ENCODE data around the gene HIVEP2. TPM values are rescaled to one million over a fixed set of nuclear protein-coding genes. Genes with fewer than 3 reads are reported as not detected.
A peak's percentile ranks its signal among the peaks of the same experiment; 100 is the strongest.

HIVEP2 gene
- total RNA-seq, 3 donors from 2014 or later (not counting 1 experiment from before 2014, with no cell fraction given) = 14.6 to 21.6 (median 18.7) TPM

DNA sequence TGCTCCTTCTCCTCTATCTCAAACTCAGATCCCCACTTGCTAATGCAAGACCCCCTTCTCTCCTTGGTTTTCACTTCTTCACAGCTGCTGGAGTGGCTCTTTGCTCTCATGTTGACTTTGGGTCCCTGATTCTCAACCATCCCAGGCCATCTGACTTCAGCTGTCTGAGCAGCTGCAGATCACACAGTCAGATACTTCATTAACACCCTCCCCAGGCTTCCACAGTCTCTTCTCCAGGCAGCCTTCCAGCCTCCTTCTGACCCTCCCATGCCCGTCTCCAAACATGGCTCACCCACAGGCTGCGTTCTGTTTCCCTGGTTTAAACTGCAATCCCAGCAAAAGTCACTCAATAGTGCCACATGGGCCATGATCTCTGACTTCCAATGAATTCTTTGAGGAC lies 65.4 kb downstream of the HIVEP2 start:
- Histone ChIP-seq H3K36me3 (ENCODE audit: control insufficient read depth, insufficient read depth, low read length) (no peaks in the 10 kb centered on the region), H3K27ac (ENCODE audit: low read length) (no peak overlapping the region), H3K27me3 (ENCODE audit: control insufficient read depth, insufficient read depth, low read length) (no peaks in the 10 kb centered on the region), H3K9me3 (ENCODE audit: control insufficient read depth, insufficient read depth, low read length) (no peaks in the 10 kb centered on the region), H3K4me1 (ENCODE audit: control insufficient read depth, insufficient read depth, low read length) (peaks cover 6% of the 10 kb centered on the region), H3K4me3 (ENCODE audit: low read length) (no peak overlapping the region)
- DNase-seq (no peak), ATAC-seq (no peak)
- Mint-ChIP-seq H3K27ac (peak overlapping the region in 1 of 2 donors; percentile 41), H3K36me3 (no peaks in the 10 kb centered on the region), H3K4me1 (peaks cover 40 to 50% of the 10 kb centered on the region in 2 donors), H3K9me3 (no peaks in the 10 kb centered on the region), H3K4me3 (no peak overlapping the region), H3K27me3 (ENCODE audit: low read depth in 2 of 2) (no peaks in the 10 kb centered on the region)
- 50% methylated on average over 2 of the region's 2 CpGs for WGBS (ENCODE audit: insufficient coverage)
- intact Hi-C loops (cut with micrococcal nuclease) = no loop called here
- TF ChIP-seq, protein P1, sequence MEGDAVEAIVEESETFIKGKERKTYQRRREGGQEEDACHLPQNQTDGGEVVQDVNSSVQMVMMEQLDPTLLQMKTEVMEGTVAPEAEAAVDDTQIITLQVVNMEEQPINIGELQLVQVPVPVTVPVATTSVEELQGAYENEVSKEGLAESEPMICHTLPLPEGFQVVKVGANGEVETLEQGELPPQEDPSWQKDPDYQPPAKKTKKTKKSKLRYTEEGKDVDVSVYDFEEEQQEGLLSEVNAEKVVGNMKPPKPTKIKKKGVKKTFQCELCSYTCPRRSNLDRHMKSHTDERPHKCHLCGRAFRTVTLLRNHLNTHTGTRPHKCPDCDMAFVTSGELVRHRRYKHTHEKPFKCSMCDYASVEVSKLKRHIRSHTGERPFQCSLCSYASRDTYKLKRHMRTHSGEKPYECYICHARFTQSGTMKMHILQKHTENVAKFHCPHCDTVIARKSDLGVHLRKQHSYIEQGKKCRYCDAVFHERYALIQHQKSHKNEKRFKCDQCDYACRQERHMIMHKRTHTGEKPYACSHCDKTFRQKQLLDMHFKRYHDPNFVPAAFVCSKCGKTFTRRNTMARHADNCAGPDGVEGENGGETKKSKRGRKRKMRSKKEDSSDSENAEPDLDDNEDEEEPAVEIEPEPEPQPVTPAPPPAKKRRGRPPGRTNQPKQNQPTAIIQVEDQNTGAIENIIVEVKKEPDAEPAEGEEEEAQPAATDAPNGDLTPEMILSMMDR (IDR thresholded peaks at IDR 0.05) = no peak

DNA sequence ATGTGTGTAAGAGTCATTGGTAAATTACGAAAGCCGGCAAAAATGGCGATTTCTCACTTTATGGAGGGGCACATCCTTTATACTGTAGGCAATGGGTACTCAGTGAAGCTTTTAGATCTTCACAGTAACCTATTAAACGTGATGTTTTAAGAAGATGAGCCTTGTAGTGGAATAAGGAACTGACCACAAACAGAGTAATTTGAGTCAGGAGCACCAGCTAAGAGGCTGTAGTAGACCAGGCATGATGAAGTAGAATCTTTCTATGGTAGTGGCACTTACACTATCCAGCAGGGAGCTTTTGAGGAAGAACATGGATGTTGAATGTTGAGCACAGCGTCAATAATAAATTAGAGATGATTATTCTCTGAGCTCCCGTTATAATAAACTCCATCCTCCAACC lies 65.9 kb downstream of the HIVEP2 start:
- Mint-ChIP-seq H3K4me3 (no peak overlapping the region), H3K27ac (peak overlapping the region in 1 of 2 donors; percentile 41), H3K36me3 (no peaks in the 10 kb centered on the region), H3K4me1 (peaks cover 40 to 50% of the 10 kb centered on the region in 2 donors), H3K9me3 (no peaks in the 10 kb centered on the region), H3K27me3 (ENCODE audit: low read depth in 2 of 2) (no peaks in the 10 kb centered on the region)
- ATAC-seq = no peak
- intact Hi-C loops (cut with micrococcal nuclease) = no loop called here
- Histone ChIP-seq H3K4me1 (ENCODE audit: control insufficient read depth, insufficient read depth, low read length) (peaks cover 6% of the 10 kb centered on the region), H3K36me3 (ENCODE audit: control insufficient read depth, insufficient read depth, low read length) (no peaks in the 10 kb centered on the region), H3K27me3 (ENCODE audit: control insufficient read depth, insufficient read depth, low read length) (no peaks in the 10 kb centered on the region), H3K27ac (ENCODE audit: low read length) (no peak overlapping the region), H3K4me3 (ENCODE audit: low read length) (no peak overlapping the region), H3K9me3 (ENCODE audit: control insufficient read depth, insufficient read depth, low read length) (no peaks in the 10 kb centered on the region)
- WGBS (ENCODE audit: insufficient coverage) = 86% methylated on average over 6 of the region's 6 CpGs
- DNase-seq = no peak
- TF ChIP-seq, protein P1 (IDR thresholded peaks at IDR 0.05) = no peak

DNA sequence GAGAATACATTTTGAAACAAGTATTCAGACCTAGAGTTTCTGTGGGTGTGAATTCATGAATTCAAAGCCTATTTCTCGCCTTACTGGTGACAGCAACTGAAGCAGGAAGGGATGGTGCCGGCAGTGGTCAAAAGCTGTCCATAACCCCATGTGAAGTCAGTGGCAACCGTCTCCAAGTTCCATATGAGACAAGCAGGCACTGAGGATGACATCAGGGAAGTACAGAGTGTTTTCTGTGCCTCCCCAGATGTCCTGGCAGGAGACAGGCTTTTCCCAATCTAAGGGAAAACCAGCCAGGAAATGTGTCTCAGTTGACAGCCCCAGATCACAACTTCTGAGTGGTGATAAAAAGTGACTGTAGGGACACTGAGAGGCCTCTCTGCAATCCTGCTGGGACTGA lies 66.6 kb downstream of the HIVEP2 start:
- ATAC-seq = peak; percentile 46 to 80 (median 56)
- TF ChIP-seq, protein P1 (IDR thresholded peaks at IDR 0.05) = no peak
- H3K4me3 ChIP-seq (ENCODE audit: low read length) = no peak overlapping the region
- intact Hi-C loops (cut with micrococcal nuclease) = no loop called here
- H3K27me3 Mint-ChIP-seq (ENCODE audit: low read depth in 2 of 2) = no peaks in the 10 kb centered on the region
- H3K27ac ChIP-seq (ENCODE audit: low read length) = no peak overlapping the region
- peak overlapping the region; percentile 39 to 47 for H3K27ac Mint-ChIP-seq
- H3K36me3 Mint-ChIP-seq = no peaks in the 10 kb centered on the region
- no peak overlapping the region for H3K4me3 Mint-ChIP-seq
- DNase-seq = no peak
- H3K27me3 ChIP-seq (ENCODE audit: control insufficient read depth, insufficient read depth, low read length) = no peaks in the 10 kb centered on the region
- 38% methylated on average over 3 of the region's 3 CpGs for WGBS (ENCODE audit: insufficient coverage)
- H3K4me1 ChIP-seq (ENCODE audit: control insufficient read depth, insufficient read depth, low read length) = peaks cover 6% of the 10 kb centered on the region
- no peaks in the 10 kb centered on the region for H3K9me3 Mint-ChIP-seq
- H3K9me3 ChIP-seq (ENCODE audit: control insufficient read depth, insufficient read depth, low read length) = no peaks in the 10 kb centered on the region
- H3K36me3 ChIP-seq (ENCODE audit: control insufficient read depth, insufficient read depth, low read length) = no peaks in the 10 kb centered on the region
- peaks cover 39 to 50% of the 10 kb centered on the region in 2 donors for H3K4me1 Mint-ChIP-seq

DNA sequence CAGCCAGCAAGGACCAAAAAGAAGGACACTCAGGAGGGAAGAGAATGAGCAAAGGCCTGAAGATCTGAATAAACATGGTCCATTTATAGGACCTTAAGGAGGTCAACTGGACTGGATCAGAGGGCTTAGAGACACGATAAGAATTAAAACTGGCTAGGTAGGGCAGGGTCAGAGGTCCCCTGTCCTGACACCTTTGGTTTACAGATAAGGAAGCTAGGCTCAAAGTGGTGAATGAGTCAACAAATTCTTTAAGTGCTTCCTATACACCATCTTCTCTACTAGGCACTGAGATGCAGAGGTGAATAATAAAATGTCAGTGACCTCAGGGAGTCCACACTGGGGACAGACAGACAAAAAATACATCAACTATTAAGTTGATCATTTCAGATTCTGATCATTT lies 70.3 kb downstream of the HIVEP2 start:
- no peak overlapping the region for H3K27ac ChIP-seq (ENCODE audit: low read length)
- H3K4me3 Mint-ChIP-seq = no peak overlapping the region

More for the DNA sequence above, 70.3 kb downstream of the HIVEP2 start:
- H3K27me3 ChIP-seq (ENCODE audit: control insufficient read depth, insufficient read depth, low read length) = no peaks in the 10 kb centered on the region
- DNase-seq (no peak), ATAC-seq (peak in 2 of 3 donors; percentile 21 to 59)
- TF ChIP-seq, protein P1 (IDR thresholded peaks at IDR 0.05) = no peak
- Mint-ChIP-seq H3K36me3 (no peaks in the 10 kb centered on the region), H3K9me3 (no peaks in the 10 kb centered on the region), H3K4me1 (peaks cover 54 to 62% of the 10 kb centered on the region in 2 donors), H3K27ac (peak overlapping the region in 1 of 2 donors; percentile 6), H3K27me3 (ENCODE audit: low read depth in 2 of 2) (no peaks in the 10 kb centered on the region)
- no peaks in the 10 kb centered on the region for H3K36me3 ChIP-seq (ENCODE audit: control insufficient read depth, insufficient read depth, low read length)
- no peak overlapping the region for H3K4me3 ChIP-seq (ENCODE audit: low read length)
- intact Hi-C loops (cut with micrococcal nuclease) = loop anchor here (5.0 kb wide), 1 partner anchor 38 kb away; no protein-coding TSS in a partner anchor
- H3K9me3 ChIP-seq (ENCODE audit: control insufficient read depth, insufficient read depth, low read length) = no peaks in the 10 kb centered on the region
- 17% methylated on average over 1 of the region's 1 CpG for WGBS (ENCODE audit: insufficient coverage)
- peaks cover 13% of the 10 kb centered on the region for H3K4me1 ChIP-seq (ENCODE audit: control insufficient read depth, insufficient read depth, low read length)

Measured in natural killer cell (primary cell).